ENCODE data around the gene SUN5. TPM values are rescaled to one million over a fixed set of nuclear protein-coding genes. Genes with fewer than 3 reads are reported as not detected.

Gene SUN5
- total RNA-seq, 4 donors from 2014 or later, result not detected

GRCh38 chr20:32962053-32962452 lies 42.2 kb downstream of the SUN5 start:
- Histone ChIP-seq H3K36me3 (no peaks in the 10 kb centered on the region), H3K9me3 (no peaks in the 10 kb centered on the region), H3K4me3 (replicated peaks in 1 of 3) (no peak overlapping the region), H3K27me3 (no peaks in the 10 kb centered on the region), H3K4me1 (no peaks in the 10 kb centered on the region), H3K27ac (no peak overlapping the region)
- intact Hi-C loops (cut with DNase I), result no loop called here
- 87 to 92% methylated on average over 5 of the region's 5 CpGs for WGBS, 2 donors
- TF ChIP-seq POLR2A (IDR thresholded peaks at IDR 0.05) (no peak), CTCF (IDR thresholded peaks at IDR 0.05) (no peak)
- DNase-seq, result no peak

- Histone ChIP-seq H3K9me3 (no peaks in the 10 kb centered on the region), H3K27ac (no peak overlapping the region), H3K4me1 (no peaks in the 10 kb centered on the region), H3K4me3 (replicated peaks in 1 of 3) (no peak overlapping the region), H3K27me3 (no peaks in the 10 kb centered on the region), H3K36me3 (no peaks in the 10 kb centered on the region)
- TF ChIP-seq CTCF (IDR thresholded peaks at IDR 0.05) (no peak), POLR2A (IDR thresholded peaks at IDR 0.05) (no peak)
- 89 to 90% methylated on average over 25 to 28 of the region's 28 CpGs for WGBS, 2 donors
- no peak for DNase-seq
- intact Hi-C loops (cut with DNase I), result no loop called here
Observed at GRCh38 chr20:32960849-32961731, 43.1 kb downstream of the SUN5 start.

GRCh38 chr20:32960222-32960518 lies 44.1 kb downstream of the SUN5 start:
- Histone ChIP-seq H3K27ac (no peak overlapping the region), H3K36me3 (no peaks in the 10 kb centered on the region), H3K4me1 (no peaks in the 10 kb centered on the region), H3K4me3 (replicated peaks in 1 of 3) (no peak overlapping the region), H3K9me3 (no peaks in the 10 kb centered on the region), H3K27me3 (no peaks in the 10 kb centered on the region)
- intact Hi-C loops (cut with DNase I), result no loop called here
- TF ChIP-seq CTCF (IDR thresholded peaks at IDR 0.05), result no peak
- TF ChIP-seq POLR2A (IDR thresholded peaks at IDR 0.05), result no peak
- DNase-seq, result no peak

GRCh38 chr20:32959351-32960221 lies 44.6 kb downstream of the SUN5 start:
- Histone ChIP-seq H3K36me3 (no peaks in the 10 kb centered on the region), H3K4me1 (no peaks in the 10 kb centered on the region), H3K27ac (no peak overlapping the region), H3K4me3 (replicated peaks in 1 of 3) (no peak overlapping the region), H3K9me3 (no peaks in the 10 kb centered on the region), H3K27me3 (no peaks in the 10 kb centered on the region)
- WGBS, 2 donors, result 90 to 95% methylated on average over 14 of the region's 14 CpGs
- DNase-seq, result no peak
- TF ChIP-seq POLR2A (IDR thresholded peaks at IDR 0.05) (no peak), CTCF (IDR thresholded peaks at IDR 0.05) (no peak)
- intact Hi-C loops (cut with DNase I), result no loop called here

GRCh38 chr20:32958574-32958973 lies 45.7 kb downstream of the SUN5 start:
- no peaks in the 10 kb centered on the region for H3K27me3 ChIP-seq
- no peak for DNase-seq
- no peak overlapping the region for H3K27ac ChIP-seq
- intact Hi-C loops (cut with DNase I), result no loop called here
- H3K4me3 ChIP-seq (replicated peaks in 1 of 3), result no peak overlapping the region
- H3K4me1 ChIP-seq, result no peaks in the 10 kb centered on the region
- TF ChIP-seq CTCF (IDR thresholded peaks at IDR 0.05) (no peak), POLR2A (IDR thresholded peaks at IDR 0.05) (no peak)
- H3K9me3 ChIP-seq, result no peaks in the 10 kb centered on the region
- no peaks in the 10 kb centered on the region for H3K36me3 ChIP-seq
